GM18519 (cell line): Measurements from ENCODE around the gene EVI5.

Experiments used
- ATAC-seq: cut with Tn5 transposase; IDR thresholded peaks from one replicate; pipeline ENCODE4 v1.9.1; 2021; ENCODE audit warnings: mild to moderate bottlenecking, moderate library complexity; ENCODE audit not compliant: unreplicated experiment, low FRiP score

Gene EVI5

DNA sequence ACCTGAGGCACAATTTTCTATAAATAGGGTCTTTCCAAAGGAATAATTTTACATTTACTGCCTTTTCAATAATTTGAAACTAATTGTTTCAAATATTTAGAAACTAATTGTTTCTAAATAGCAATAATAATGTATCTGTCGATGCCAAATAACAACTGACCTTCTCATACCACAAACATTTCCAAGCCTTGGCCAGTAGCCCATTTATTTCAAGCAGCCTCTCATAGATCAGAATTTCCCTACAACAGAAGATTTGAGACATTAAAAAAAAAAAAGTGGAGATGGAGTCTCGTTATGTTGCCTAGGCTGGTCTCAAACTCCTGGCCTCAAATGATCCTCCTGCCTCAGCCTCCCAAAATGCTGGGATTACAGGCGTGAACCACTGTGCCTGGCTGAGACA, 296.1 kb downstream of the EVI5 start:
- no peak for ATAC-seq

DNA sequence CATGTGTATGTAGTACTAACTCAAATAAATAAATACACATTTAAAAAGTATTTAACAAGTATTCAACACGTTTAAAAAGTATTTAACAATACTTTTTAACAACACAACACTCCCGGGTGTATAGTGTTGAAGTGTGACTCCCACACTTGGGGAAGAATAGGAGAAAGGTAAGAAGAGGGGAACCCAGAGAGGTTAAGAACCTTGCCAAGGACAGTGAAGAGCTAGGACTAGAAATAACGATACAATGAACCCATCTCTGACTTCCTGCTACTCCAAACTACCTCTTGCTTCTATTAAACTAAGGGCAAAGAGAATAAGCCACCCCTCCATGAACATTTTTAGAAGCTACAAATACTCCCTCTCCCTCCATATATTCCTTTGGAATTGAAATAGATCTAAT, 296.5 kb downstream of the EVI5 start:
- no peak for ATAC-seq

DNA sequence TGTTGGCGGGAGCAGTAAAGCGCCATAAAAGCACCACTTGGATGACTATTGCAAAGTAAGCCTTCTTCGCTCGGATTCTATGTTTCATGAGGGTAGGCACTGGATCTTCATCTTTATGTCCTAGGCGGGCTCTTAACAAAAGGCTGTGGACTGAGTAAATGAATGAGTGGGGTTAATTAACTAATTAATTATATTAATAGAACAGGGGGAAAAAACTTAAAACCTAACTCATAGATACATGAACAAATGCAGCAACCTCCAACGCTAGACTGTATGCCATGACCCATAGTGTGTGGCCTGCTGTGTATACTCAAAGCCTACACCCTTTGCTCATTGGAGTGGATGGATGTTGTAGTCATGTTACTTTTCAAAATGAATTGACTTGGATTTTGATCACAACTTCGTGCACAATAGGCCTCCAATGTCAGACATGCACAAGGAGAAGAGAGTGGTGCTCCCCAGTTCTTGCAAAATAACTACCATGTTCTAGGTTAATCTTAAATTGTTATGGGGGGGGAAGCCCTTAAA, 297.8 kb downstream of the EVI5 start:
- ATAC-seq: no peak

DNA sequence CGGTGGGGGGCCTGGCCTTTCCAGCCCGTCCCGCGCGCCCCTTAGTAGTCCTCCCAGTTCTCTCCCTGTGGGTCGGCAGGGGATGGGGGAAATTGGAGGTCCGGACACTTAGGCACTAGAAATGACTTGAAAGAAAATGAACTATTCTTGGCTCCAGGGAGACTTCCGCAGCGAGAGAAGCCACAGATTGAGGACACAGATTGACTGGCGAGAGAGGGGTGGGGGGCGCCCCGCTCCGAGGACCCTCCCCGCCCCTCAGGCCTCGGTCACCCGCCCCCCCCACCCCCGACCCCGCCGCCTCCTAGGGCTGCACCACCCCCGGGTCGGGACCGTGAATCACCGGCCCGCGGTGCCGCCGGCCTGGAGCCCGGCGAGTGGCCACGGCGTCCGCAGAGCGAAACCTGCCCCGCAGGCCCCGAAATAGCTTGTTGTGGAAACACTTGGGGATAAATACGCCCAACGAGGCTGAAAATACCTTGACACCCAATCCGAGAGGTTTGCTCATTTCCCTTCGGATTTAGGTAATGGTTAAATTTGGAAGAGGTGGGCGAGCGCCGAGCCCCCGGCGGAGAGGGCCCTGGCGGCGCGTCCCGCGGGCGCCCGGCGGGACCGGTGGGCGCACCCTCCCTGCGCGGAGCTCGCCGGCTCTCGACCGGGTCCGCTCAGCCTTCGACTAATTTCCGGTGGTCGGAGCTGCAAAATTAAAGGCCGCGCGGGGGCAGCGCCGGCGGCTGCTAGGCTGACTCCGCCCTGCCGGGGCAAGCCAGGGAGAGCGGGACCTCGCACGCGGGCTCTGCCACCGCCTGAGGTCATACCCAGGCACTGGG, 298.4 kb downstream of the EVI5 start, which contains the start of gene GFI1:
TSS of gene GFI1 (minus strand) at position 675 of the 827 bp plus-strand sequence. CDS start 3,438 bp downstream, outside the sequence.
- no peak for ATAC-seq

DNA sequence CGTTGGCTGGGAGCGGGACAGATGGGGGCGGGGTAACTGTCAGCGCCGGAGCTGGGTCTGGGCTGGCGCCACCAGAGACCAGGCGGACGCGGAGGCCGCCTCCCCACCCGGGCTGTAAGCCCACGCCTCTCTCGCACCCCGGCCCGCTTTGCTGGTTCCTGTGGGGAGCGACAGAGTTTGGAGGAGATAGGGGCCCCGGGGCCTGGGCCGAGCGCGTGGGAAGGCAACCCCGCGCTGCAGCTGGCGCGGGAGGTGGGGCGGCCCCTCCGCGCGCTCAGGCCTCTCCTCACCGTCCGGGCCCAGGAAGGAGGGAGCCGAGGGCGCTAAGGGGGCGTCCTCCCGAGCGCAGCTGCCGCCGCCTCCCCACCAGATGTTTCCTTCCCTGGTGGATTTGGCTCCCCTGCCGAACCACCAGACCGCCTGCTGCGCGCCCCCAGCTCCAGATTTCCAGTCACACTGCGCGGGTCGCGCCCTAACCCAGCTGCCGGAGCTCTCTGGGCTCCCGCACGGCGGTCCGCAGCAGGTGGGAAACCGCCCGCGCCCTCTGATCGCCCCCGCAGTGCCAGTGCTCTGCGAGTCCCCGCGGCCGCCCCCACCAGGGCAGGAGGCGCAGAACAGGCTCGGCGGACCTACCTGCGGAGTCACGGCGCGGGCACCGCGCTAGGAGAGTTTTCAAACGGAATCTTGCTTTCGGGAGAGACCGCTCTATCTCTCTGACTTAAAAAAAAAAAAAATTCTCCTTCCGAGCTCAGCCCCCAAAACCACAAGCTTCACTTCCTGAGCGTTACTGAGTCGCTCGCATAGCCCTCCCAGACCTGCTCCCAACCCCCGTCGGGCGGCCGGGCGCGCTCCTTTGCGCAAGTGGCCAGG, 299.3 kb downstream of the EVI5 start:
- ATAC-seq: peak; percentile 46

DNA sequence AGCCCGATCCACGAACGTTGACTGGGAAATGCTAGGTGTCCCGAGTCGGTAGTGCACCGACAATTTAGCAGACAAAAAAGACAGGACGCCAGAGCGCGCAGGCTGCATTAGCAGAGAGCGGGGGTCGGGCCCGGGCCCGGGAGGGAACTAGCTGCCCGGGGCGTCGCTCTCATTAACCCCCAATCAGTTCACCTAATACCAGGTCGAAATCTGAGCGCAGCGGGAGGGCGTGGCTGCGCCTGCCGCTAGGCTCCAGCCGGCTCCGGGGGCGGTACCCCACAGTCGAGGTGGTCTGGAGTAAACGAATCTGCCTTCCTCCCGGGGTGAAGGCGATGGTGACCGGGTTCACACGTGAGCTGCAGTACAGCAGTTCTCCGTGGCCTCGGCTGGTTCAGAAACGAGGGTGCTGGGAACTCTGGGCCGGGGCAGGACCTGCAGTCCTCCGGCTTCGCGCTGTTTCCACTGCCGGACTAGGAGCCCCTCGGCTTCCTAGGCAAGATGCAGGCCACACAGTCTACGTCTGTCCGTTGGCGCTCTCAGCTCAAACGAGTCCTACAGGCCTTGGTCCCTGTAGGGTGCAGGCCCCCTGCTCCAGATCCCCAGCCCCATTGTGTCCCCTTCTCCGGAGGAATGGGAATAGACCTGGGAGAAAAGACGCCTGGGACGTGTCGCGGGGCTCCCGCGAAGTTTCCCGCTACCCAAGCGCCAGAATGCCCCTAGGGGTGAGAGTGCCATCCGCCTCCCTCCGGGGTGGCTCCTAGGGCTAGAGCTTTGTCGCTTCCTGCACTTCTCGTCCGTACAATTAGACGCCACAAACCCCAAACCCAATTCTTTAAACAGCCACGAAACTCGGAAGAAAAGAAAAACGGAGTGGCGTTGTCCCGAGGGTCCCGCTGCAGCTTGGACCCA, 300.2 kb downstream of the EVI5 start:
- ATAC-seq: peak; percentile 1

DNA sequence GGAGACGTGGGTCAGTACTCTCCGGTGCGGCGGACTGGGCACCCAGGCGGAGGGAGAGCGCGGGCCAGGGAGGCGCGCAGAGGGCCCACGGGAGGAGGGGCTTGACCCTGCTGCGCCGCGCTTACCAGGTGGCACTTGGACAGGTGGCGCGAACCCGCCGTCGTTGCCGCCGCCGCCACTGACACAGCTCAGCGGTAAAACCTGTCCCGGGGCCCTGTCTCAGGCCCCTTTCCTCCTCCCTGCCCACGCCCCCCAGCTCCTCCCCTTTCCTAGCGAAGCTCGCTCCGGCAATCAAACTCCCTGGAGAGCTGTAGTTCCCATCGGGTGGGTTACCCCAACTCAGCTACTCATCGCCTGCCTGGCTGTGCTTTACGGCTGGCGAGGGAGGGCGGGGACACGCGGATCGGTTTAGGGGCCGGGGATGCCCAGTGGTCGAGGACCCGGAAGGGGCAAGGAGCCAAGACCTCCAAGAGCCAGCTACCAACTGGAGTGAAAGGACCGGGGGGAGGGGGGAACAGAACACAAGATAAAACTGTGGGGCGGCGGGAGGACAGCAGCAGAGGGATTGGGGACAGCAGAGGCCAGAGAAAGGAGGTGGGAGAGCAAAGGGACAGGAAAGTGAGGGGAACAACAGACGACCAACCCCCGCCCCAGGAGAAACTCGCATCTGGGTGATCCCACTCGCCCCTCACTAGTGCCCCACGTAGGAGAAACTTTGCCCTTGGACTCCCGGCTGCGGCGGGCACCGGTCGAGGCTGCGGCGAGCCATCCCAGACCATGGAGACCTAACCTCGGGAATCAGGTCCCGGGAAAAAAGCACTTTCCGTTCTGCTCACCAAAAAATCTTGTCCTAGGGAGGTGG, 301.1 kb downstream of the EVI5 start:
- no peak for ATAC-seq

DNA sequence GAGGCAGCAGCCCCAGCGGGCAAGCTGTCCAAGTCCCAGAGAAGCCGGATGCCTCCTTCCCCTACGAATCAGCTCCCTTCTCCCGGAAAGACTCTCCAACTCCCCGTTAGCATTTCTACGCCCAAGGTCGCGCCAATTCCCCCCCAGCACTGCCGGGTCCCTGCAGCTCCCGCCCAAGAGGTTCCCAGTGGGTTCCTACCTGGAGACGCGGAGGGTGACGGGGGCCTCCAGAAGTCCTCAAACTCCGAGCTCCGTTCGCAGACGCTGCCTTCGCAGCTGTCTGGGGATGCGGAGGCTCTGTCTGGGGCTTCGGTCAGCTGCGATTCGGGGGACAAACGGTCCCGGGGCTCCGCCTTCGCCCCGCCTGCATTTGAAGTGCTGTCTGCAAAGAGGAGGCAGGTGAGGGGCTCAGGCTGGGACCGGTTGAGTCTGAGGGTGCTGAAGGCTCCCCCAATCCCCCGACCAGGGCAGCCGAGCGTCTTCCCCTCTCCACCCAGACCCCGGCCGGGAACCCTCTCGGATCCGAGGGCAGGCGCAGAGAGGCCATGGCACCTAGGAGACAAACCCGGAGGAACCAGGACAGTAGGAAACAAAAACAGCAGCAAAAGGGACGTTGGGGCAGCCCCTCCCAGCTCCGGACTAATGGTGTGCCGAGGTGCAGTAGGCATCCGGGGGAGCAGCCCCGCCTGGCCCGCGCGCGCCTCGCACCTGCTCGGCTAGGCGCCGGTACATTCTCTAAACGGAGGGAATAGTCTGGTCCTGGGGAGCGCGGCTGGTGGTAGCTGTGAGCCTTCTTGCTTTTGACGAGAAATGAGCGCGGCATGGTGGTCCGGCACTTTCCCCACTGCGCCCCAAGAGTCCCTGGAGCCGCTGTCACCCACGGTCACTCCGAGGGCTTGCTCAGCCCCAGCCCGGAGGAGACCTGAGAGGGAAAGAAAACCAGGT, 302.0 kb downstream of the EVI5 start:
- no peak for ATAC-seq

DNA sequence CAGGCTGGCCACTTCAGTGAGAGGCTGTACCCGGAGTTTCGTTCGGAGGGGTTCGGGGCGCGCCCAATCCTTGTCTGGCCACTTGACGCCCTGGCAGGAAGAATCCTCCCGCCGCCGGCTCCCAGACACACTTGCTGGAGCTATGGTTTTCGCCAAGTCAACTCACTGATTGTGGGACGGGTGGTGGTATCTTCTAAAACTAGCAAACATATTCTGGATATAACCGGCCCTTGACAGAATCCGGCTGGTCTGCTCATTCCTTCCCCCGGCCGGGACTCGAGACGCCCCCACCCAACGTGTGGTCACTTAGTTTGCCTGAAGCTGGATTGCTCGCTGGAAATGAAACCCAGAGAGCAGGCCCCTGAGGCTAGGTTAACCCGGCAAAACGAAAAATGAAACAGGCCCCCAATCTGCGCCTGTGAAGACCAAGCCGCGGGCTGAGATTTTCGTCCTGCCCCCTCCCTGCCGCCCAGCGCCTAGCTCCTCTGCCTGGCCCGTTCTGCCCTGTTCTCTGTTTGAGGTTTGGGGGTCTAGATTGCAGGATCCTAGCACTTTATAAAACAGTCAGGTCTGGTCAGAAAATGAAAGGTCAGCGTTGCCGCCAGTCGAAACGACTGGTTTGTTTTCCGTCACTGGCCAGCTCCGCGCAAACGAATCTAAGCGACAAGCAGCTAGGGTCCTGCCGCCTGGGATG, 302.8 kb downstream of the EVI5 start:
- ATAC-seq: no peak

DNA sequence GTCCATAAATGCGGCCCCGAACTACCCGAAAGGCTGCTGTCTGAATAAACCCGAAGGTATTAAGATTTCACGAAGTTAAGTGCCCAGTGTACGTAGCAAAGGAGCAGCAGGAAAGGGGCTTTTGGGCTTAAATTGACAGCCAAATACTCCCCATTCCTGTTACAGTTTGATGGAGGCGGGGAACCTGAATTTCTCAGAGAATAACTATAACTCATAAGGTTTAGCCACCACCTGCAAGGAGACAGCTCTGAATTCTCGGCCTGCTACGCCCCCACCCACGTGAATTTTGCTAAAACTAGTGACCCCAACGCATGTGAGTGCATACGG, 303.3 kb downstream of the EVI5 start:
- no peak for ATAC-seq

DNA sequence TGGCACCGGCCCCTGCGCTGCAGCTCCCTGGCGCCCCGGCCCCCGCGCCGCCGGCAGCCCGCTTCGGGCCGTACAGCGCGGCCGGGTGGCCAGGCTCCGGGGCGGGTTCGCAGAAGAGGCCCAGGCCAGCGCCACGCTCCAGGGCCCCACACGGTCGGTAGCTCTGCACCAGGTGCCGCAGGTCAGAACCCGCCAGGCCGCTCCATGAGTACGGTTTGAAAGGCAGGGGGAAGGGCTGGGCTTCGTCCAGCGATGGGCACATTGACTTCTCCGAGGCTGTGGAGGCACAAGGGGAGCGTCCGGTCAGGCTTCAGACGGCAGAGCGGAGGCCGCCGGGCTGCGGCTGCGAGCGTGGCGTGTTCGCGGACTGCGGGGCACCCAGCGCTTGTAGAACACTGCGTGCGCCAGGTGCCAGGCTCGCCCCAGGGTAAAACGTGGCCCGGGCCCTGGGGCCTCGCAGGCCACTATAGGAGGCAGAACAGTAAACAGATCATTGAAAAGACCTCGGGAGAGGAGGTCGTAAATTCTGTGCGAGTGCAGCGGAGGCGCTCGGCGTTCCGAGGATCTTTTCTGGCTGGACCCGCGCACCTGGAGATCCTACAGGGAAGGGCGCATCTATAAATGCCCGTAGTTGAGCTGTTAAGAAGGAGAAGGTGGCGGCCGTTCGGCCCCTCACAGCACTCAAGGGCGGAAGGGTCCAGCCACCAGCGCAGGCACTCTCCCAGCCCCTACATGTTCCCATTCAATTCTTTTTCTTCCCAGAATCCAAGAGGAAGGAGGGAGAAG, 303.9 kb downstream of the EVI5 start:
- no peak for ATAC-seq

DNA sequence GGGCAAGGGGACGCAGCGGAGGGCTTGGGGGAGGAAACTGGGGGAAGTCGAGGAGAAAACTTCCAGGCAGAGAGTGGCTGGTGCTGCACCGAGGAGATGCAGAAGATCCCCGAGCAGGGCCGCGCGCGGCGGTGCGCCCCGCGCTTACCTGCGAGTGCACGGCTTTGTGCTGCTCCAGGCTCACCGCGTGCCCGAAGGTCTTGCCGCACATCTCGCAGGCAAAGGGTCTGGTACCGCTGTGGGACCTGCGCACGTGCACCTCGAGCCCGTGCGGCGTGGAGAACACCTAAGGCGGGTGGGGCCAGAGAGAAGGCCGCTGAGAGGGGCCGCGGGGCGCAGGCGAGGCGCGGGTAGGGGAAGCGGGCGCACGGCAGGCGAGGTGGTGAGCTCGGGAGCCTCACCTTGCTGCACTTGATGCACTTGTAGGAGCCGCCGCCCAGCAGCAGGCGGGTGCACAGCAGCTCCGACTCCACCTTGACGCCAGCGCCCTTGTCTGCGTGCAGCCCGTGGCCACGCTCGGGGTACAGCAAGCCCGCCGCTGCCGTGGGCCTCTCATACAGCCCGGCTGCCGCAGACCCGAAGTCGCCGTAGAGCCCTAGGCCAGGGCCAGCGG, 304.6 kb downstream of the EVI5 start:
- no peak for ATAC-seq

DNA sequence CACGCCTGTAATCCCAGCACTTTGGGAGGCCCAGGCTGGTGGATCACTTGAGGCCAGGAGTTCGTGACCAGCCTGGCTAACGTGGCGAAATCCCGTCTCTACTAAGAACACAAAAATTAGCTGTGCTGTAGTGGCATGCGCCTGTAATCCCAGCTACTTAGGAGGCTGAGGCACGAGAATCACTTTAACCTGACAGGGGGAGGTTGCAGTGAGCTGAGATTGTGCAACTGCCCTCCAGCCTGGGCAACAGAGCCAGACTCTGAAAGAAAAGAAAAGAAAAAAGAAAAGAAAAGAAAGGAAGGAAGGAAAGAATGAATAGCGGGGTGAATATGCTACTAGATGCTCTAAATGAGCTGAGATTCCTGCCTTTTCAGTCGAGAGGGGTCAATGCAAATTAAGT, 305.3 kb downstream of the EVI5 start:
- ATAC-seq: no peak

DNA sequence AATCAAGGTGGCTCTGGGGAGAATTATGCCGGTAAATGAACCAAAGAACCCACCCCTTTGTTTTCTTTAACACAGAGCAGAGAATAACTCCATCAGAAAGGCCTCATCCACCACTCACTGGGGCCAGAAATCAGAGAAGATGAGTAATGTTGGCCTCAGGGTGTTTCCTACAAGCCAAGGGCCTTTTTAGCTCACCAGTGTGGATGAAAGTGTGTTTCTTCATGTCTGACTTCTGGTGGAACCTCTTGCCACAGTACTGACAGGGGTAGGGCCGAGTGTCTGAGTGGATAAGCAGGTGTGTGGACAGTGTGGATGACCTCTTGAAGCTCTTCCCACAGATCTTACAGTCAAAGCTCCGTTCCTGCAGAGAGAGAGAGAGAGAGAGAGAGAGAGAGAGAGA, 306.5 kb downstream of the EVI5 start:
- ATAC-seq: no peak

DNA sequence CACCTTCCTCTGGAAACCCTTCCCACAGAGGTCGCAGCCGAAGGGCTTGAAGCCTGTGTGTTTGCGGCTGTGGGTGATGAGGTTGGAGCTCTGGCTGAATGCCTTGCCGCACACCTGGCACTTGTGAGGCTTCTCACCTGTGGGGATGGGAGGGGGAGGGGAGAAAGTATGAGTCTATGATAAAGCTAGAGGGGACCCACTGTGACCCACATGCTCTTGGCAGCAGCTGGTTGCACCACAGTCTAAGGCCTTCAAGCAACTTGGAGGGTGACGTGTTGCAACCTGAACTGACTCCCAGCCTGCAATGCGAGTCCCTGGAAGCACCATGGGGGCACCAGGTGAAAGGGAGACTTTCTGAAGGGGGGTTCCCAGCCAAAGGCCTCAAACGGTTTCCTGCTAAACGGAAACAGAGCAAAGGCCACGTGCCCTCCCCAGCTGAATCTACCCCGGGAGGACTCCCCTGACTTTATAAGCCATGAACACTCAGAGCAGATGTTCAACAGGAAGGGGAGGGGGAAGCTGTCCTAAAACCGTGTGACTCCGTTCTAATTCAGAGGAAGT, 308.8 kb downstream of the EVI5 start:
- ATAC-seq: no peak

DNA sequence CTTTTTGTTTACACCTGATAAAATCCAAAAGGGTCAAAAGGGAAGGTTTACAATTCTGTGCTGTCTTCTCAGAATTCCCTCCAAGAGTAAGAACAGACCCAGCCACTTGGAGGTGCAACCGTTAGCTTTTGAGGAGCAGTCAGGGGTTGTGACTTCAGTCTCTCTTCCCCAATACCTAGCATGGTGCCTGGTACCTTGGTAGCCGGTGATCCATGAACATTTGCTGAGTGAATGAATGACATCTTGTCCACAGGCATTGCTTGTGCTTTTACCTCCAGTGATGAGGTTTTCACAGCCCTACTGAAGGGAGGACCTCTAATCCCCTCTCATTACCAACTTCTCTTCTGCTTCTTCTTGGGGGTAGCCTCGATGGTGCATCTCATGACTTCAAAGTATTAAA, 309.9 kb downstream of the EVI5 start:
- no peak for ATAC-seq
